H9 (cell line): Measurements from ENCODE around the gene RLBP1. TPM values are rescaled to one million over a fixed set of nuclear protein-coding genes. Genes with fewer than 3 reads are reported as not detected.

Experiments used
- DNase-seq: peaks from one replicate; pipeline ENCODE4 v3.0.0-alpha.2; 2017
- H2AFZ ChIP-seq: one replicate; pipeline ENCODE4 v1.6.1; 2013; ENCODE audit warnings: mild to moderate bottlenecking, low read length, control low read depth, moderate library complexity
- H2AK5ac ChIP-seq: 2 replicates; pipeline ENCODE4 v1.6.1; 2013; ENCODE audit warnings: low read length, control low read depth, mixed read lengths; ENCODE audit not compliant: insufficient read length
- H2BK120ac ChIP-seq: one replicate; pipeline ENCODE4 v1.6.1; 2013; ENCODE audit warnings: low read depth, mild to moderate bottlenecking, low read length, control low read depth, inconsistent platforms; ENCODE audit not compliant: poor library complexity, severe bottlenecking
- H2BK12ac ChIP-seq: 2 replicates; pipeline ENCODE4 v1.6.1; 2013; ENCODE audit warnings: low read length, control low read depth, mixed read lengths, low read depth; ENCODE audit not compliant: insufficient read length
- H2BK15ac ChIP-seq: 2 replicates; pipeline ENCODE4 v1.6.1; 2013; ENCODE audit warnings: low read depth, low read length, control low read depth
- H2BK20ac ChIP-seq: one replicate; pipeline ENCODE4 v1.6.1; 2013; ENCODE audit warnings: low read depth, mild to moderate bottlenecking, low read length, control low read depth, inconsistent platforms; ENCODE audit not compliant: poor library complexity, severe bottlenecking
- H2BK5ac ChIP-seq: 2 replicates; pipeline ENCODE4 v1.6.1; 2013; ENCODE audit warnings: low read length, control low read depth, mixed read lengths; ENCODE audit not compliant: insufficient read length
- H3K14ac ChIP-seq: 2 replicates; pipeline ENCODE4 v1.6.1; 2013; ENCODE audit warnings: low read length, control low read depth; ENCODE audit not compliant: insufficient read depth
- H3K18ac ChIP-seq: 2 replicates; pipeline ENCODE4 v1.6.1; 2013; ENCODE audit warnings: low read depth, mild to moderate bottlenecking, mixed read lengths, low read length, control low read depth; ENCODE audit not compliant: insufficient read length
- H3K23ac ChIP-seq: 2 replicates; pipeline ENCODE4 v1.6.1; 2013; ENCODE audit warnings: low read length, control low read depth, mixed read lengths, low read depth; ENCODE audit not compliant: insufficient read length
- H3K23me2 ChIP-seq: 2 replicates; pipeline ENCODE4 v1.6.1; 2013; ENCODE audit warnings: low read depth, mild to moderate bottlenecking, mixed read lengths, low read length, control low read depth; ENCODE audit not compliant: insufficient read length, poor library complexity, severe bottlenecking
- H3K27ac ChIP-seq: 2 replicates; pipeline ENCODE4 v1.5.1; 2013; ENCODE audit warnings: low read length, control low read depth, mixed read lengths, low read depth; ENCODE audit not compliant: insufficient read length
- H3K27me3 ChIP-seq: 2 replicates; pipeline ENCODE4 v1.6.1; 2013; ENCODE audit warnings: low read length, control low read depth, inconsistent platforms; ENCODE audit not compliant: insufficient read depth
- H3K4ac ChIP-seq: 2 replicates; pipeline ENCODE4 v1.6.1; 2013; ENCODE audit warnings: low read depth, mild to moderate bottlenecking, control low read depth, inconsistent platforms, low read length, moderate library complexity
- H3K4me1 ChIP-seq: 2 replicates; pipeline ENCODE4 v1.6.1; 2013; ENCODE audit warnings: low read length, control low read depth, inconsistent platforms; ENCODE audit not compliant: insufficient read depth
- H3K4me2 ChIP-seq: 2 replicates; pipeline ENCODE4 v1.6.1; 2013; ENCODE audit warnings: low read length, control low read depth, mixed read lengths; ENCODE audit not compliant: insufficient read length, insufficient read depth
- H3K56ac ChIP-seq: 2 replicates; pipeline ENCODE4 v1.6.1; 2013; ENCODE audit warnings: low read depth, mild to moderate bottlenecking, mixed read lengths, low read length, control low read depth; ENCODE audit not compliant: insufficient read length
- H3K79me1 ChIP-seq: 2 replicates; pipeline ENCODE4 v1.6.1; 2013; ENCODE audit warnings: low read depth, mild to moderate bottlenecking, moderate library complexity, low read length, control low read depth, inconsistent platforms; ENCODE audit not compliant: insufficient read depth, poor library complexity, severe bottlenecking
- H3K79me2 ChIP-seq: 2 replicates; pipeline ENCODE4 v1.6.1; 2013; ENCODE audit warnings: low read length, control low read depth, inconsistent platforms; ENCODE audit not compliant: insufficient read depth
- H3K9ac ChIP-seq: 2 replicates; pipeline ENCODE4 v1.6.1; 2013; ENCODE audit warnings: low read length, control low read depth, mixed read lengths; ENCODE audit not compliant: insufficient read length; ENCODE audit errors: extremely low read depth
- H3K9me3 ChIP-seq: one replicate; pipeline ENCODE4 v1.6.1; 2013; ENCODE audit warnings: low read depth, low read length, inconsistent platforms; ENCODE audit not compliant: control insufficient read depth
- H3T11ph ChIP-seq: one replicate; pipeline ENCODE4 v1.6.1; 2013; ENCODE audit warnings: mild to moderate bottlenecking, low read length, control low read depth, inconsistent platforms
- H4K20me1 ChIP-seq: one replicate; pipeline ENCODE4 v1.6.1; 2013; ENCODE audit not compliant: control insufficient read depth, insufficient read length, insufficient read depth
- H4K5ac ChIP-seq: 2 replicates; pipeline ENCODE4 v1.6.1; 2013; ENCODE audit warnings: low read depth, mild to moderate bottlenecking, mixed read lengths, low read length, control low read depth; ENCODE audit not compliant: insufficient read length
- H4K8ac ChIP-seq: replicated peaks from 2 replicates; pipeline ENCODE4 v1.6.1; 2013; ENCODE audit warnings: low read length, control low read depth, mixed read lengths, low read depth; ENCODE audit not compliant: insufficient read length
- H4K91ac ChIP-seq: 2 replicates; pipeline ENCODE4 v1.6.1; 2013; ENCODE audit warnings: low read depth, mild to moderate bottlenecking, moderate library complexity, mixed read lengths, low read length, control low read depth; ENCODE audit not compliant: insufficient read length
- H3K27ac Mint-ChIP-seq, 3 experiments: 2 replicates in 2 of 3; 3 replicates in 1 of 3; pipeline ENCODE4 v1.8.0; 2020 to 2021; ENCODE audit warnings: mixed read lengths in 3 of 3, mild to moderate bottlenecking in 1 of 3, moderate library complexity in 1 of 3
- H3K27me3 Mint-ChIP-seq: 2 replicates; pipeline ENCODE4 v1.8.0; 2021; ENCODE audit warnings: low read depth, mild to moderate bottlenecking, moderate library complexity, mixed read lengths
- H3K36me3 Mint-ChIP-seq, 3 experiments: 2 replicates in 2 of 3; 3 replicates in 1 of 3; pipeline ENCODE4 v1.8.0; 2020 to 2021; ENCODE audit warnings: low read depth in 3 of 3, mixed read lengths in 3 of 3; ENCODE audit not compliant: insufficient read depth in 1 of 3
- H3K4me1 Mint-ChIP-seq, 2 experiments: 2 replicates each; pipeline ENCODE4 v1.8.0; 2020; ENCODE audit warnings: mixed read lengths in 2 of 2
- H3K4me3 Mint-ChIP-seq, 2 experiments: 2 replicates in 1 of 2; 3 replicates in 1 of 2; pipeline ENCODE4 v1.8.0; 2020 to 2021; ENCODE audit warnings: mild to moderate bottlenecking in 2 of 2, mixed read lengths in 2 of 2, moderate library complexity in 1 of 2
- H3K9me3 Mint-ChIP-seq, 2 experiments: 2 replicates in 1 of 2; 3 replicates in 1 of 2; pipeline ENCODE4 v1.8.0; 2020; ENCODE audit warnings: mild to moderate bottlenecking in 2 of 2, mixed read lengths in 2 of 2, moderate library complexity in 1 of 2
- CTCF ChIP-seq: fragments of 200-600 bp; sonication (generic); conservative IDR thresholded peaks from 3 replicates; pipeline ENCODE4 v1.8.0; 2021; ENCODE audit warnings: antibody characterized with exemption, mild to moderate bottlenecking
- WGBS: extraction: QIAGEN DNeasy Blood & Tissue Kit; methylation state at CpG from one replicate; pipeline ENCODE4 v1.1.7; 2013; ENCODE audit warnings: missing lambda C conversion rate, low lambda C conversion rate, mixed read lengths; ENCODE audit not compliant: insufficient read length; ENCODE audit errors: extremely low coverage; 5-methylcytosine and 5-hydroxymethylcytosine counted together
- total RNA-seq: library from RNA; stranded (reverse); gene quantifications from 2 replicates; pipeline ENCODE4 v1.2.1, GENCODE V29; 2021

Gene RLBP1
- total RNA-seq, 1 experiment from 2014 or later, result not detected

GRCh38 chr15:89230277-89230676, 8.9 kb upstream of the RLBP1 start:
- Histone ChIP-seq H4K20me1 (no peaks in the 10 kb centered on the region), H3K4me1 (no peaks in the 10 kb centered on the region; the same call in 1 of the 2 replicates), H2BK15ac (no peak overlapping the region), H2BK12ac (no peak overlapping the region), H2BK20ac (no peak overlapping the region), H3T11ph (no peak overlapping the region), H3K79me2 (no peaks in the 10 kb centered on the region), H3K23me2 (no peaks in the 10 kb centered on the region), H3K4me2 (no peak overlapping the region), H3K27me3 (no peaks in the 10 kb centered on the region), H3K9ac (no peak overlapping the region), H4K91ac (no peak overlapping the region), H3K27ac (no peak overlapping the region), H4K5ac (no peak overlapping the region), H3K4ac (no peak overlapping the region), H3K9me3 (no peaks in the 10 kb centered on the region), H4K8ac (no peak overlapping the region), H2AK5ac (no peak overlapping the region), H3K14ac (no peak overlapping the region), H2BK120ac (no peak overlapping the region), H2AFZ (no peak overlapping the region), H2BK5ac (no peak overlapping the region), H3K23ac (no peak overlapping the region), H3K18ac (no peak overlapping the region), H3K56ac (no peak overlapping the region), H3K79me1 (no peaks in the 10 kb centered on the region)
- no CpG with 5 or more reads among the region's 5 CpGs for WGBS
- peak; percentile 46; the same call in 2 of the 3 replicates for TF ChIP-seq CTCF
- no peak overlapping the region for H3K27ac Mint-ChIP-seq
- DNase-seq, result no peak
- peaks cover 4 to 18% of the 10 kb centered on the region in 2 experiments for H3K4me1 Mint-ChIP-seq
- H3K9me3 Mint-ChIP-seq, result peaks cover 2% of the 10 kb centered on the region in 2 experiments; a peak in 2 of 5 replicates
- no peaks in the 10 kb centered on the region; a peak in 1 of 7 replicates for H3K36me3 Mint-ChIP-seq
- no peak overlapping the region for H3K4me3 Mint-ChIP-seq
- H3K27me3 Mint-ChIP-seq, result peaks cover 25% of the 10 kb centered on the region
